Left forelimb (tissue), 1 donor: ENCODE measurements around the gene TSPO2.

Source experiments
- DNase-seq: peaks from one replicate; pipeline ENCODE4 v3.0.0-alpha.2; 2018; ENCODE audit warnings: low spot score

TSPO2 gene

GRCh38 chr6:41027799-41028560 is 14.3 kb upstream of the TSPO2 start:
- DNase-seq: peak; percentile 90

DNA sequence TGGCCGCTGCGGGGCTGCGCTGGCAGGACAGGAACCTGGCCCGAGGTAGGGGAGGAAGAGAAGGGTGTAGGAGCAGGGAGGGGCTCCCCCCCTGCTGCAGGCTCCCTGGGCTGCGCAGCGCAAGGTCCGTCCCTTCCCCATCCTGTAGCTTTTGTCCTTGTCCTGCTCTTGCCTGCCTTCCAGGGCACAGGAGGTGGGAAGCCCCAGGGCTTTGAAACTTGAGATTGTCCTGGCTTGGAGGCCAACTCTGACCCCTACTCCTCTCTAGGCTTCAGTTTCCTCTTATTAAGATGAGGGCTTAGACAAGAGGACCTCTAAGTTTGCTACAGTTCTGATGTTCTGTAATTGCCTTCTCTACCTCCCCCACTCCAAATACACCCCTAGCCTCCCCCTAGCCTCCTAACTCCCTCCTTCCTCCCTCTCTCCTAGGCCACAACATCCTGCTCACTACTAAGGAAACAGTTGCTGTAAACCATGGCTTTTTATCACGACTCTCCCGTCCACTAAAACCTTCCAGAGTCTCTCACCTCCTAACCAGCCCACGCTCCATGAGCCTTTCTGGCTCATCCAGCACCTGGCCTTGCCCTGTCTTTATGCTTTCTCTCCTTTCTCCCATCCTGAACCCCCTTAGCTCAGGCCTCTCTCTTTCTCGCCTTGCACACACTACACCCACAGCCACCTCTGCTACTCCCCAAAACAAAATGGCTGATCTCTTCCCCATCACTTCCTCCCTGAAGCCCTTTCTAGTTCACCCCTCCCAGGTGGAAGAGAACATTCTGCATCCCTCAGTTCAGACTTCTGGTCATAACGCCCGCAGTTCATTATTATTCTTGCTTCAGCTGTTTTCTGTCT is 13.5 kb upstream of the TSPO2 start:
- no peak for DNase-seq

- DNase-seq: no peak
These were observed 9.4 kb upstream of the TSPO2 start for GRCh38 chr6:41032830-41033229.

GRCh38 chr6:41033776-41034175 is 8.5 kb upstream of the TSPO2 start:
- DNase-seq: no peak

GRCh38 chr6:41036186-41036585 is 6.1 kb upstream of the TSPO2 start:
- DNase-seq: no peak

DNA sequence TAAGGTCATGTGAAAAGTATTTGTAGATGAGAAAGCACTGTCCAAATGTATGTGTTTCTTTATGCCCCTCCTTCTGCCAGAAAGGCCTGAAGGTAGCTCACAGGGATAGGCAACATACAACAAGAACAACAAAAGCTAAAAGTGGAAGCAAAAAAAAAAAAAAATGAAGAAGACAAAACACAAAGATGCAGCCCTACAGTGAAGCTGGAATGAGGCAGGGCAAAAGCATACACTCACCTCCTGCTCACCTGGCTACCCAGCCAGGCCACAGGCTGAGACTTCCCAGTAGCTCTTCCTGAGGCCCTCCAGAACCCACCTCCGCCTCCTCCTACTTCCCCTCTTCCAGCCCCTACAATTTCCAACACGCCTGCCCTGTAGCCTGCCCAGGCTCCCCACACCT is 5.7 kb upstream of the TSPO2 start:
- no peak for DNase-seq

DNA sequence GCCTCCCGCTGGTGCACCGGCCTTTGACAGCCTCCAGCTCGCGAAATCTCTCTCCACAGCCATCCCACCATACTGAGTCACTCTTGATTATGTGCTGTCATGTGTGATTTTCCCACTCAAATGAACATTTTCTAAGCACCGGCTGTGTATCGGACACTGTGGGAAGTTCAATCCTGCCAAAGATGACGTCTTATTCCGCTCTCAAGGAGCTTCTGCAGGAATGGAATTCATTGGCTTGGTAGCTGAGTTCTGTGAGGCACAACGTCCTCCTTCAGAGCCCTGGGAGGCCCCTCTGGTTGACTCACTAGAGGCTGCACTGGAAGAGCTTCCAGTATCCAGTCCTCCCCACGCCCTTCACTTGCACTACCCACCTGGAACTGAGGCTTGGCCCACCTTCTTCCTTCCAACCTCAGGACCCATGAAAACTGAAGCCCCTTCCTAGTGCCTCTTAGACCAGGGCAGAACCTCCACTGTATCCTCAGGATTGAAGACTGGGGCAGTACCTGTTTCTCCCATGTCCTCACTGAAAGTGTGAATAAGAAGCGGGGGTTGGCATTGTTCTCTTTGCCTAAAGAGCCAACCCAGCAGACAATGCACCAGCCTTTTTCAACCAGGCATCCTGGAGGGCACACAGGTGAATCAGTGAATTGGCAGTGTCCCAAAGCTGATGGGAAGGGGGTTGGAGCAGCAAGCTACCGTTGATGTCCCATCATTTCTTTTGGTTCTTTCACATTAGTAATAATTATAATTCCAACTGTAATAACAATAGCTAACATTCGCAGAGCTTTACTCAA is 5.0 kb upstream of the TSPO2 start:
- DNase-seq: no peak

- DNase-seq: no peak
These were observed 4.1 kb upstream of the TSPO2 start for GRCh38 chr6:41038205-41038604.

DNA sequence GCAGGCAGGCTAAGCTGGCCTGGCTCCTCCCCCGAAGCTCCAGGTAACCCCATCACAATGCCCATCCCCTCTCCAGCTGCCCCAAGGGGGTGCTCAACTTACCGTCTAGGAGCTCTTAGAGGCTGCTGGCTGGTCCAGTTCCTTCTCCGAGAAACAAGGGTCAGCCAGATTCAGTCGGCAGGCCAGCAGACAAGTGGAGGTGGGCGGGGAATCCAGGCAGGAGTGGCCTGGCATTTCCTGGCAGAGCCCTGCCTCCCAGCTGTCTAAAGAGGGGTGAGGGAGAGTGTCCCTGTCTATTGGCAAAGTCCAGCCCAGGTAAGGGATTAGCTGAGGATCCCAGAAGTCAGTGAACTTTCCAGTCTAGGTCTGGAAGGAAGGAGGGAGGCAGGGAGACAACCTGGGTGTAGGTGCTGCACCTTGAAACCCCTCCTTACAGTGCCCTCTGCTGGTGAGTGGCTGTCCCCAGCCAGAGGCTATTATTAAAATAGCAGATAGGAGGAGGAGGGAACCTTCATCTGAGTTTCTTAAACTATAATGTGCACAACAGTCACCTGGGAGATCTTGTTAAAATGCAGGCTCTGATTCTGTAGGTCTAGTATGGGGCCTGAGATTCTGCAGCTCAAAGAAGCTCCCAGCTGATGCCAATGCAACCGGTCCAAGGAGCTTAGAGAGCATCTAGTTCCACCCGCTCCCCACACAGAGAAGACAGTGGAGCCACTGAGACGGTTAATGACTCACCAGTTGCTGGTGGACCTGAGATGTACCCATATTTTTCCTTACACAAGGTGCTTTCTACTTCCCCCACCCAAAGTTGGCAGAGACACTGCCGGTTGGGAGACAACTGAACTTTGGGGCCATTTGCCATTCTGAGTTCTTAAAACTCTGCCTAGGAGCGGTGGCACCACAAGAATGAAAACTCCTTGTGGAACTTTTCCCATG is 2.9 kb upstream of the TSPO2 start, which contains the start of gene UNC5CL:
Gene UNC5CL, minus strand, starts transcription at position 162 of the 939 bp plus-strand sequence. CDS start 4,147 bp downstream, outside the sequence.
- no peak for DNase-seq

GRCh38 chr6:41040101-41040939 is 1.9 kb upstream of the TSPO2 start:
- no peak for DNase-seq

- no peak for DNase-seq
These were observed 1.2 kb upstream of the TSPO2 start for GRCh38 chr6:41040940-41041536.

DNA sequence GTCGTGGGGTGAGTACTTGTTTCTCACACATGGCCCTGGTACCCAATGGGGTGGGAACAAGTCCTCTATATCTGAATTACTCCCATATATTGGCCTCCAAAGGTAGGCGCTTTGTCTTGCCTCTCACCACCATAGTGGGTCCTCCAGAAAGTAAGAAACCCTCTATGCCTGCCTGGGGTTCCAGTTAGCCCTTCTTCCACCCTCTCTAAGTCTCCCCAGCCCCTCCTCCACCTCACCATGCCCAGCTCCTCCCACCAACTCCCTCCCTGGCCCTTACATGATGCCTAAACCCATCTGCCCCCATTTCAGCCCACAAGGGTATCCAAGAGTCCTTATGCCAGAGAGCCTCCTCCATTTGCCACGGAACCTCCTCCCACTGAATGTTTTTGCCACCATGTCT is 884 bp downstream of the TSPO2 start:
- no peak for DNase-seq

DNA sequence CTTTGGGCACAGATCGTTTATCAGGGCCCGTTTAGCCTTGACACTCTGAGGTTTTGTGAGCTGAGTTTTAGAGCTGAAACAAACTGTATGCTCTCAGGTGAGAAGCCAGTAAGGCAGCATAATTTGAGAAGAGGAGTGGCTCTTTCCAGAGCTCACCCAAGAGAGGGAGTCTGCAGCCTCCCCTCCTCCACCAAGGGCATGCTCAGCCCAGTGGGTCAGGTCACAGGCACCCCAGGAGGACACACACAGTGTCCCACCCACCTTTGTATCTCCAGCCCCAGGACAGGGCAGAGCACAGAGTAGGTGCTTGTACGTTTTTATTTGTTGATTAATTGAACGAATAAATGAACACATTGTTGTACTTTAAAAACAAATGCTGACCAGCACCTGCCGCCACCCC is 3.4 kb downstream of the TSPO2 start:
- DNase-seq: no peak

- DNase-seq: no peak
These were observed 3.8 kb downstream of the TSPO2 start for GRCh38 chr6:41046084-41046483.

- DNase-seq: peak; percentile 30
These were observed 5.0 kb downstream of the TSPO2 start for GRCh38 chr6:41047306-41047705.

- peak; percentile 44 for DNase-seq
These were observed 5.8 kb downstream of the TSPO2 start for GRCh38 chr6:41047745-41048732.

DNA sequence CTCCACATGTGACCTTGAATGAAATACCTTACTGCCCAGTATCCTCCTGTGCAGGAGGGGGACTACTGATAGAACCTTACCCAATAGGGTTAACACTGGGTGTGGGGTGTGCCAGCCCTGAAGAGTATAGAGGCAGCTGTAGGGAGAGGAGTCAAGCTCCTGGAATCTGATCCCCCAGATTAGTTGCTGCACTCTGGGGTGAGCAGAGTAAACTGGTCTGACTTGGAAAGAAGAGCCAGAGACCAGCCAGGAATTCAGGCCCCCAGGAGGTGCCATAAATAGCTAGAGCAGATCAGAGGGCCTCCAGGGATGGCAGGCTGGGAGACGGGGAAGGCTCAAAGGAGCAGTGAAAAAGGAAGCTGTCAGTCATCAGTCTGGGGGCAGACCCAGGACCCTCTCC is 7.3 kb downstream of the TSPO2 start:
- peak; percentile 54 for DNase-seq

DNA sequence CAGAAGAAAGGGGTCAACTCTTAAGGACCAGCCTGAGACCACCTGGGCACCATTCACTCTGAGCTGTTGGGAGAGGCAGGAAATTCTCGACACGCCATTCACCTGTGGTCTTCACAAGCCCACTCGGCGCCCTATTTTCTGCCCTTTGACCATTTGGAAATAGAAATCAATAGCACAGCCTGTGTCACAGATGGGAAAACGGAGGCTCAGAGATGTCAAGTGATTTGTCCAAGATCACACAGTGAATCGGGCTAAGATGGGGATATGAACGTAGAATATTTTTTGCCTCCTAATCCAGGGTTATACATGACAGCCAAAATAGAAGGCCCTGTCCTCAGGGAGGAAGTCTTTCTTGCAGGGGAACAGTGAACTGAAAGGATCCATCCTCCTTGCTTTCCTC is 7.7 kb downstream of the TSPO2 start:
- peak; percentile 22 for DNase-seq

- peak; percentile 22 for DNase-seq
These were observed 8.3 kb downstream of the TSPO2 start for GRCh38 chr6:41050536-41050935.
